PC-3 (cell line): ENCODE measurements around the gene PGS1. TPM values are rescaled to one million over a fixed set of nuclear protein-coding genes. Genes with fewer than 3 reads are reported as not detected.

ENCODE experiments used
- ATAC-seq: fragments of 200-7000 bp; cut with Tn5 transposase; 2 replicates; pipeline ENCODE4 v1.9.1; 2020; ENCODE audit warnings: mild to moderate bottlenecking, moderate library complexity
- BruUV-seq: library from RNA; stranded (reverse); fragments of 400-500 nt; replicated peaks from 2 replicates; lab custom pipeline; 2021; lab: Mats Ljungman, UMichigan
- CTCF ChIA-PET: fragments of 300-600 bp; sonication (Branson Sonifier 250); formaldehyde crosslinking; loops from one replicate; lab custom pipeline; 2022; ENCODE audit warnings: antibody characterized with exemption; lab: Charles Lee
- POLR2A ChIA-PET: fragments of 300-600 bp; sonication (Branson Sonifier 250); formaldehyde crosslinking; loops from one replicate; lab custom pipeline; 2022; ENCODE audit warnings: antibody characterized with exemption; ENCODE audit not compliant: unreplicated experiment; lab: Charles Lee
- DNase-seq: peaks from one replicate; pipeline ENCODE4 v3.0.0-alpha.2; 2015
- H2AFZ ChIP-seq: fragments of 300-600 bp; sonication (generic); 2 replicates; pipeline ENCODE4 v1.6.0; 2016; ENCODE audit warnings: antibody characterized with exemption, low read length
- H3F3A ChIP-seq: fragments of 300-600 bp; sonication (generic); one replicate; pipeline ENCODE4 v1.6.0; 2017; ENCODE audit warnings: antibody characterized with exemption, low read length, control low read depth, mild to moderate bottlenecking; ENCODE audit not compliant: unreplicated experiment
- H3K27ac ChIP-seq: fragments of 300-600 bp; sonication (generic); 2 replicates; pipeline ENCODE4 v1.5.1; 2016; ENCODE audit warnings: mild to moderate bottlenecking, low read length
- H3K27me3 ChIP-seq: fragments of 300-600 bp; sonication (generic); 2 replicates; pipeline ENCODE4 v1.6.1; 2016; ENCODE audit warnings: low read length, mixed read lengths
- H3K36me3 ChIP-seq: fragments of 300-600 bp; sonication (generic); 2 replicates; pipeline ENCODE4 v1.6.1; 2016; ENCODE audit warnings: low read depth, mixed run types, low read length, mixed read lengths
- H3K4me1 ChIP-seq: fragments of 300-600 bp; sonication (generic); 2 replicates; pipeline ENCODE4 v1.5.1; 2016; ENCODE audit warnings: low read length; ENCODE audit not compliant: insufficient read depth
- H3K4me2 ChIP-seq: fragments of 300-600 bp; sonication (generic); 2 replicates; pipeline ENCODE4 v1.6.0; 2016; ENCODE audit warnings: low read length
- H3K4me3 ChIP-seq: fragments of 300-600 bp; sonication (generic); 2 replicates; pipeline ENCODE4 v1.5.1; 2016; ENCODE audit warnings: mild to moderate bottlenecking, low read length, mixed read lengths
- H3K79me2 ChIP-seq: fragments of 300-600 bp; sonication (generic); 2 replicates; pipeline ENCODE4 v1.6.1; 2017; ENCODE audit warnings: low read length, mixed read lengths
- H3K9ac ChIP-seq: fragments of 300-600 bp; sonication (generic); 2 replicates; pipeline ENCODE4 v1.6.0; 2016; ENCODE audit warnings: mild to moderate bottlenecking, low read length
- H3K9me2 ChIP-seq: fragments of 300-600 bp; sonication (generic); replicated peaks from 2 replicates; pipeline ENCODE4 v1.6.1; 2016; ENCODE audit warnings: mixed run types, low read length, mixed read lengths
- H3K9me3 ChIP-seq: fragments of 300-600 bp; sonication (generic); 2 replicates; pipeline ENCODE4 v1.6.1; 2016; ENCODE audit warnings: low read length, mixed read lengths
- H4K20me1 ChIP-seq: fragments of 300-600 bp; sonication (generic); 2 replicates; pipeline ENCODE4 v1.6.1; 2016; ENCODE audit warnings: low read length, mixed read lengths
- CTCF ChIP-seq: fragments of 300-600 bp; sonication (generic); conservative IDR thresholded peaks from 2 replicates; pipeline ENCODE4 v1.5.1; 2017; ENCODE audit warnings: antibody characterized with exemption, low read depth, mild to moderate bottlenecking, low read length
- EZH2 ChIP-seq: fragments of 300-600 bp; sonication (generic); IDR thresholded peaks from one replicate; pipeline ENCODE4 v1.6.1; 2017; ENCODE audit warnings: antibody characterized with exemption, mild to moderate bottlenecking, low read length; ENCODE audit not compliant: unreplicated experiment
- EZH2phosphoT487 ChIP-seq: fragments of 300-600 bp; sonication (generic); IDR thresholded peaks from 2 replicates; pipeline ENCODE4 v1.6.1; 2018; ENCODE audit warnings: mild to moderate bottlenecking, antibody characterized with exemption, low read length, borderline replicate concordance
- intact Hi-C: fragments of 100-400 bp; cut with micrococcal nuclease; formaldehyde crosslinking; loops from 2 replicates; pipeline ENCODE4 v1.9.0; 2023
- total RNA-seq: library from RNA; depleted of rRNA; stranded (reverse); fragments of >200 nt; gene quantifications from 2 replicates; pipeline ENCODE4 v1.2.3, GENCODE V29; 2014

PGS1 gene
- total RNA-seq, 1 experiment from 2014 or later: 47.0 TPM

- intact Hi-C loops: no loop called here
These were observed 22.3 kb downstream of the PGS1 start for GRCh38 chr17:78400581-78401240.

GRCh38 chr17:78401246-78401645 lies 22.8 kb downstream of the PGS1 start:
- H4K20me1 ChIP-seq: peaks cover 27% of the 10 kb centered on the region; the same call in 1 of the 2 replicates
- no peaks in the 10 kb centered on the region for H3K9me2 ChIP-seq
- H3K79me2 ChIP-seq: peaks cover 40% of the 10 kb centered on the region
- H3K4me3 ChIP-seq: no peak overlapping the region
- intact Hi-C loops: no loop called here
- no peaks in the 10 kb centered on the region for H3F3A ChIP-seq
- H3K4me2 ChIP-seq: no peak overlapping the region
- no peak overlapping the region for H3K9ac ChIP-seq
- H3K9me3 ChIP-seq: no peaks in the 10 kb centered on the region
- BruUV-seq: no TSS peak
- CTCF ChIA-PET: interaction anchor here (0.5 kb wide), 1 partner anchor 175 kb away, joined by 3 read pairs; no protein-coding TSS in a partner anchor
- no peak overlapping the region for H2AFZ ChIP-seq
- H3K4me1 ChIP-seq: peaks cover 25% of the 10 kb centered on the region
- POLR2A ChIA-PET: no interaction called here
- ATAC-seq (no peak), DNase-seq (no peak)
- H3K27me3 ChIP-seq: no peaks in the 10 kb centered on the region
- H3K27ac ChIP-seq: no peak overlapping the region
- TF ChIP-seq EZH2 (no peak), EZH2phosphoT487 (no peak), CTCF (no peak)
- peaks cover 82% of the 10 kb centered on the region for H3K36me3 ChIP-seq

More at GRCh38 chr17:78400581-78401240, 22.3 kb downstream of the PGS1 start:
- ATAC-seq: peak; percentile 39; the same call in 1 of the 2 replicates
- no peak overlapping the region for H3K27ac ChIP-seq
- no peak overlapping the region for H3K4me2 ChIP-seq
- no peaks in the 10 kb centered on the region for H3K9me3 ChIP-seq
- no peaks in the 10 kb centered on the region for H3K27me3 ChIP-seq
- peaks cover 33% of the 10 kb centered on the region; the same call in 1 of the 2 replicates for H4K20me1 ChIP-seq
- no peak overlapping the region for H2AFZ ChIP-seq
- peaks cover 25% of the 10 kb centered on the region for H3K4me1 ChIP-seq
- ChIA-PET POLR2A (no interaction called here), CTCF (no interaction called here)
- H3K9ac ChIP-seq: no peak overlapping the region
- DNase-seq: peak; percentile 51
- H3K9me2 ChIP-seq: no peaks in the 10 kb centered on the region
- H3K79me2 ChIP-seq: peaks cover 42% of the 10 kb centered on the region
- H3F3A ChIP-seq: no peaks in the 10 kb centered on the region
- no peak overlapping the region for H3K4me3 ChIP-seq
- no TSS peak for BruUV-seq
- no peak for TF ChIP-seq EZH2phosphoT487
- TF ChIP-seq EZH2: no peak
- no peak for TF ChIP-seq CTCF
- H3K36me3 ChIP-seq: peaks cover 85% of the 10 kb centered on the region

- H3K79me2 ChIP-seq: peaks cover 40% of the 10 kb centered on the region
- TF ChIP-seq EZH2phosphoT487 (no peak), EZH2 (no peak), CTCF (no peak)
- BruUV-seq: no TSS peak
- H3K27ac ChIP-seq: no peak overlapping the region
- CTCF ChIA-PET: interaction anchor here (0.5 kb wide), 1 partner anchor 176 kb away, joined by 3 read pairs; no protein-coding TSS in a partner anchor
- H3K9me3 ChIP-seq: no peaks in the 10 kb centered on the region
- H4K20me1 ChIP-seq: peaks cover 27% of the 10 kb centered on the region; the same call in 1 of the 2 replicates
- peaks cover 82% of the 10 kb centered on the region for H3K36me3 ChIP-seq
- peaks cover 25% of the 10 kb centered on the region for H3K4me1 ChIP-seq
- ATAC-seq (no peak), DNase-seq (no peak)
- H2AFZ ChIP-seq: no peak overlapping the region
- no peaks in the 10 kb centered on the region for H3K27me3 ChIP-seq
- H3K9ac ChIP-seq: no peak overlapping the region
- intact Hi-C loops: no loop called here
- H3K9me2 ChIP-seq: no peaks in the 10 kb centered on the region
- H3F3A ChIP-seq: no peaks in the 10 kb centered on the region
- H3K4me2 ChIP-seq: no peak overlapping the region
- no peak overlapping the region for H3K4me3 ChIP-seq
- POLR2A ChIA-PET: no interaction called here
These were observed 23.4 kb downstream of the PGS1 start for GRCh38 chr17:78401891-78402290.
